K562 (cell line): ENCODE results near the gene TIMP2. TPM values are rescaled to one million over a fixed set of nuclear protein-coding genes. Genes with fewer than 3 reads are reported as not detected.
A peak's percentile ranks its signal among the peaks of the same experiment; 100 is the strongest.

ENCODE experiments used
- ATAC-seq: fragments of 200-7000 bp; cut with Tn5 transposase; 3 replicates; pipeline ENCODE4 v1.9.1; 2020; ENCODE audit warnings: moderate library complexity
- BruUV-seq: library from RNA; stranded (reverse); fragments of 400-500 nt; replicated peaks from 2 replicates; lab custom pipeline; 2021; lab: Mats Ljungman, UMichigan
- CTCF ChIA-PET: fragments of 300-600 bp; formaldehyde crosslinking; extraction: SDS; loops from one replicate; lab custom pipeline; 2021; ENCODE audit warnings: low intra/inter-chr PET ratio; lab: Yijun Ruan, JAX
- POLR2A ChIA-PET: fragments of 300-600, 350-650 bp; sonication (Branson Sonifier 250); formaldehyde crosslinking; extraction: SDS; loops from one replicate; lab custom pipeline; 2021; ENCODE audit warnings: antibody characterized with exemption, inconsistent platforms; lab: Yijun Ruan, JAX
- DNase-seq, 4 experiments: peaks; one replicate each; pipeline versions ENCODE4 v3.0.0 to v3.0.0-alpha.2; 2011 to 2018; ENCODE audit warnings: low spot score in 3 of 4, mixed read lengths in 3 of 4; ENCODE audit errors: extremely low read depth in 1 of 4
- FAIRE-seq: peaks from 2 replicates; lab custom pipeline; 2011; peaks lifted over from hg19 to GRCh38; lab: Jason Lieb, UNC
- H2AFZ ChIP-seq: 2 replicates; pipeline ENCODE4 v1.6.0; 2011; ENCODE audit warnings: low read depth, low read length, control low read depth, inconsistent platforms
- H3K27ac ChIP-seq: fragments of 200-600 bp; 3 replicates; pipeline ENCODE4 v1.8.0; 2011; ENCODE audit warnings: low read depth, mild to moderate bottlenecking, control low read depth, inconsistent platforms, low read length, moderate library complexity, mixed read lengths; ENCODE audit errors: extremely low read depth
- H3K27me3 ChIP-seq, 2 experiments: fragments of 300-600 bp in 1 of 2; 2 replicates in 1 of 2; 3 replicates in 1 of 2; pipeline versions ENCODE4 v1.6.0 to v1.8.0; 2011; ENCODE audit warnings: inconsistent platforms in 2 of 2, low read length in 2 of 2, mild to moderate bottlenecking in 1 of 2, mixed read lengths in 1 of 2, moderate library complexity in 1 of 2; ENCODE audit not compliant: control insufficient read depth in 2 of 2, insufficient read depth in 2 of 2
- H3K36me3 ChIP-seq: fragments of 300-600 bp; 3 replicates; pipeline ENCODE4 v1.8.0; 2011; ENCODE audit warnings: mild to moderate bottlenecking, low read length, inconsistent platforms; ENCODE audit not compliant: control insufficient read depth, insufficient read depth
- H3K4me1 ChIP-seq, 2 experiments: fragments of 200-600 bp in 1 of 2; replicated peaks in 1 of 2; 2 replicates in 1 of 2; 3 replicates in 1 of 2; pipeline versions ENCODE4 v1.5.1 to v1.8.0; 2011; ENCODE audit warnings: inconsistent platforms in 2 of 2, low read length in 2 of 2, mild to moderate bottlenecking in 1 of 2, mixed read lengths in 1 of 2, moderate library complexity in 1 of 2; ENCODE audit not compliant: control insufficient read depth in 2 of 2, insufficient read depth in 2 of 2
- H3K4me2 ChIP-seq: 2 replicates; pipeline ENCODE4 v1.6.1; 2011; ENCODE audit warnings: low read length, control low read depth, inconsistent platforms, mixed read lengths; ENCODE audit not compliant: insufficient read depth
- H3K4me3 ChIP-seq: fragments of 200-600 bp; sonication (generic), shearing (Covaris generic); 2 replicates; pipeline ENCODE4 v1.5.1; 2016; ENCODE audit warnings: control low read depth, inconsistent platforms
- H3K79me2 ChIP-seq: fragments of 200-600 bp; 3 replicates; pipeline ENCODE4 v1.8.0; 2011; ENCODE audit warnings: low read length, inconsistent platforms; ENCODE audit not compliant: control insufficient read depth, insufficient read depth
- H3K9ac ChIP-seq, 2 experiments: 2 replicates each; pipeline versions ENCODE4 v1.6.0 to v1.6.1; 2011; ENCODE audit warnings: low read depth in 2 of 2, low read length in 2 of 2, control low read depth in 1 of 2, inconsistent platforms in 1 of 2, mild to moderate bottlenecking in 1 of 2, mixed read lengths in 1 of 2; ENCODE audit not compliant: insufficient read depth in 1 of 2
- H3K9me1 ChIP-seq: one replicate; pipeline ENCODE4 v1.6.0; 2011; ENCODE audit warnings: inconsistent platforms, mild to moderate bottlenecking, low read length, moderate library complexity; ENCODE audit not compliant: control insufficient read depth, insufficient read depth
- H3K9me3 ChIP-seq: replicated peaks from 2 replicates; pipeline ENCODE4 v1.5.1; 2011; ENCODE audit warnings: low read depth, low read length, inconsistent platforms; ENCODE audit not compliant: control insufficient read depth, insufficient read depth
- H4K20me1 ChIP-seq: replicated peaks from 2 replicates; pipeline ENCODE4 v1.6.1; 2011; ENCODE audit warnings: low read length, inconsistent platforms, mixed read lengths; ENCODE audit not compliant: control insufficient read depth, insufficient read depth
- BACH1 ChIP-seq: fragments of 200-800 bp; sonication (Bioruptor generic); IDR thresholded peaks from 2 replicates; pipeline ENCODE4 v1.6.1; 2016; ENCODE audit warnings: missing genetic modification characterization, missing compliant biosample characterization
- BCL6 ChIP-seq: fragments of 250-450 bp; sonication (Bioruptor Pico); IDR thresholded peaks from 2 replicates; pipeline ENCODE4 v1.4.0; 2020
- HCFC1 ChIP-seq: IDR thresholded peaks from 2 replicates; pipeline ENCODE4 v1.6.1; 2012; ENCODE audit warnings: low read depth, low read length, improper control_type of control experiment
- ZNF707 ChIP-seq: fragments of 250-450 bp; sonication (Bioruptor Pico); conservative IDR thresholded peaks from 2 replicates; pipeline ENCODE4 v1.8.0; 2022; ENCODE audit warnings: inconsistent platforms, mild to moderate bottlenecking, moderate library complexity
- WGBS: fragments of 100-300 bp; shearing (Covaris generic); methylation state at CpG from one replicate; pipeline ENCODE4 v1.1.6; 2016; ENCODE audit warnings: low coverage, mixed read lengths; ENCODE audit not compliant: insufficient coverage; ENCODE audit errors: missing lambda C conversion rate; 5-methylcytosine and 5-hydroxymethylcytosine counted together
- in situ Hi-C: fragments of 300-500 bp; cut with MboI; formaldehyde crosslinking; loops from 4 replicates; pipeline ENCODE4 v1.15.0; 2018; ENCODE audit warnings: inconsistent platforms, mixed read lengths
- intact Hi-C: fragments of 100-400 bp; cut with micrococcal nuclease; formaldehyde crosslinking; loops from 2 replicates; pipeline ENCODE4 v1.14.2; 2022
- polyA plus RNA-seq, 8 experiments: library from polyadenylated mRNA; depleted of rRNA in 4 of 8; stranded (reverse) in 5 of 8; unstranded in 3 of 8; fragments of >200 nt; fragmentation: Nextera tagmentation in 2 of 8; fragmentation: Illumina TruSeq in 1 of 8; extraction: Ambion mirVana in 2 of 8; extraction: Trizol in 1 of 8; gene quantifications; 2 replicates each; pipeline versions ENCODE4 v1.2.1 to v1.2.3, GENCODE V29; 2011 to 2014; ENCODE audit warnings: inconsistent platforms in 1 of 8, missing spikeins in 1 of 8
- total RNA-seq, 7 experiments: library from RNA; depleted of rRNA in 6 of 7; stranded (reverse); fragments of >200 nt in 6 of 7; fragmentation: Illumina TruSeq in 2 of 7; extraction: Trizol in 2 of 7; gene quantifications; 2 replicates each; pipeline versions ENCODE4 v1.2.1 to v1.2.3, GENCODE V29; 2011 to 2021; ENCODE audit warnings: low replicate concordance in 1 of 7

Gene TIMP2
- total and polyA plus RNA-seq, 9 of the 15 experiments (the other 6 are each of a cell fraction or from before 2014, with no cell fraction given): 0.55 TPM; not detected in 8

GRCh38 chr17:78972507-78973105 is 47.4 kb upstream of the TIMP2 start:
- TF ChIP-seq ZNF707 (CRISPR knock-in tag) (no peak), BACH1 (tag) (no peak), HCFC1 (no peak), BCL6 (CRISPR knock-in tag) (no peak)
- Histone ChIP-seq H3K4me3 (no peak overlapping the region), H2AFZ (no peak overlapping the region), H3K4me2 (no peak overlapping the region), H3K9ac (peak overlapping the region in 1 of 2 experiments; percentile 26; a peak in 2 of 4 replicates), H3K27ac (no peak overlapping the region), H3K9me3 (no peaks in the 10 kb centered on the region), H3K9me1 (no peaks in the 10 kb centered on the region), H3K27me3 (peaks cover 17 to 34% of the 10 kb centered on the region in 2 experiments), H3K4me1 (peaks cover 0 to 62% of the 10 kb centered on the region in 2 experiments; a peak in 2 of 5 replicates), H3K36me3 (no peaks in the 10 kb centered on the region), H3K79me2 (no peaks in the 10 kb centered on the region), H4K20me1 (no peaks in the 10 kb centered on the region)
- intact Hi-C loops: no loop called here
- POLR2A ChIA-PET: interaction anchor here (0.5 to 1.5 kb wide), 5 partner anchors 9 to 204 kb away, joined by 3 to 6 read pairs (median 4); no protein-coding TSS in a partner anchor
- no TSS peak for BruUV-seq
- ATAC-seq (no peak; the same call in 2 of the 3 replicates), FAIRE-seq (no peak), DNase-seq (no peak)
- 64% methylated on average over 10 of the region's 15 CpGs for WGBS
- CTCF ChIA-PET: no interaction called here
- in situ Hi-C loops: no loop called here
